ENCODE data around the gene CCN2.
A peak's percentile ranks its signal among the peaks of the same experiment; 100 is the strongest.
"Not testable (repeated sequence)": the region's sequence is repeated elsewhere in the genome, so short reads cannot be mapped to it uniquely, and the experiment has no call there.

The CCN2 gene

DNA sequence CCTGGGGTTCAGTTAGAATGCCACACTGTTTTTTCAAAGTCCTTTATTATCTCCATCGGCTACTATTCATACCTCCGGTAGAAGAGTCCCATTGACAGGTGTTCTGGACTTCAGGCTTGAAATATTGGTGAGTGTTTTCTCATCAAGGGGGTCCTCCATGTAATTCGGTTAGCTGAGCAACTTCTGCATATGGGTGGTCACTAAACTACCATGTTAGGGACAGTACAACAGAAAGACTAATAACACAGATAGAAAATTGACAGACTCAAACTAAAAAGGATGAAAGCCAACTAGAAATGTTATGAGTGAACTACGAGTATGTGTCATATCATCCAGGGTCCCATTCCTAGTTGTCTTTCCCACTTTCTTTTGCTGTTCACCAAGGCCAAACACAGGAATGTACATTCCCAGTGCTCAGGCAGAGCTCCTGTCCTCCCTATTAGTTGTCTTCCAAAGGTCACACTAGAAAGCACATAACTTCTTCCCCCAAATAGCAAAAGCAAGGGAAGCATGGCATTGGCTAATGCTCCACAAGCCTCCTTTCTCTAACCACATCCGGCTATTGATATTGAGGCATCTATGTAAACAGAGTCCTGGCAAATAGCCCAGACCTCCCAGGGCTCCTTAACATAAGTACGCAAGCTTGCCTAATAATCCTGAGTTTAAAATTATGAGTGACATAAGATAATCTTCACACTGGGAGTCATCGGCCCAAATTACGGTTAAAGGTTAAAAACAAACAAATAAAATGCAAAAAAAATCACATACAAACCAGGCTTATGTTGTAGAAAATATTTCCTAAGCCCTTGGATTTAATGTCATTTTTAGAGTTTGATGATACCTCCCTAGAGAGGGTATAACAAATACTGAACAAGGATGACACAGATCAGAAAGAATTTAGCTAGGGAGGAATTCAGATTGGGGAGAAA lies 13.2 kb downstream of the CCN2 start:
- DNase-seq, result no peak

DNA sequence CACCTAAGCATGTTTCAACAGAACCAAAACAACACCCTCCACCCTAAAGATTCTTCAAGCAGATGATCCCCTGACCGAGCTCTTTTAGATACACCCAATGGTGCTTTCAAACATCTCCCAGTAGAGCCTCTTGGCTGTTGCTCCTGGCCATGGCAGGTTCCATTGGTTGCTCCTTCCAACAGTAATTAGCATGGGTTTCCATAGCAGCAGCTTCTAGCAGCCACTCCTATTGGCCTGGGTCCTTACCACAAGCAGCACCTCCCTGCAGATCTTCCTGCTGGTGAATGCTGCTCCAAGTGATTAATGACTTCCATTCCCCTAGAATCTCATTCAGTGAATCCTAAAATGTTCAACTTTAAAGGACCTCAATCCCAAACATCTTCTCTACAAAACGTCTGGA lies 13.9 kb downstream of the CCN2 start:
- no peak for DNase-seq

DNA sequence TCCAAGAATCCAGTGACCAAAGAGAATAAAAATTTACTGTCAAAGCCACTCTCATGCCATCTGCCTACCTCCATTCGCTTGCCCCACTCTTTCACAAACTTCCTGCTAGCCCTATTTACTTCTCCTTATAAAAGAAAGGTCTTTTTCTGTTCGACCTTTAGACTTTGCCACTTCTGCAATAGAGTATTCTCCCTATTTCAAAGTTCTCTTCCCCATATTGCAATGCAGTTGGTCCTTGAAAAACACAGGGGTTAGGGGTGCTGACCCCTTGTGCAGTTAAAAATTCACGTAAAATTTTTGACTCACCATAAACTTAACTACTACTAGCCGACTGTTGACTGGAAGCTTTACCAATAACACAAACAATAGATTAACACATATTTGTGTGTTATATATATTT lies 15.0 kb downstream of the CCN2 start:
- DNase-seq, result no peak

- no peak for DNase-seq
These were observed 20.0 kb downstream of the CCN2 start for GRCh38 chr6:131931063-131931750.

DNA sequence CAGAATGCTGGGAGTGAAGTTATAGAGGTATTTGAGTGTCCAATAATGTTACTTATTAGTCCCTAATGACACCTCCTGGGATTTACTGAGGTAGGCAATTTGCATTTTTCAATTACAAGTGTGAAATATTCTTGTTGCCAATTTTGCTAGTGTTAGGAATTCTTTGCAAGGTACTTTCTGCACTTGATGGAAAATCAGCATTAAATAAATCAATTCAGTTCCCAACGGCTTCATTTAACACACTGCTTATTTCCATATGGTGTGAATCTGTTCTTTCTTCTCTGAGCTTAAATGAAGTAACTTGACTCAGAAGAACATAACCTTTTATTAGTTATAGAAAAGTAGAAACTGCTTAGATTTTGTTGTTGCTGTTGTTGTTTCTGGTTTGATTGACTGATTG lies 21.2 kb downstream of the CCN2 start:
- DNase-seq, result no peak

DNA sequence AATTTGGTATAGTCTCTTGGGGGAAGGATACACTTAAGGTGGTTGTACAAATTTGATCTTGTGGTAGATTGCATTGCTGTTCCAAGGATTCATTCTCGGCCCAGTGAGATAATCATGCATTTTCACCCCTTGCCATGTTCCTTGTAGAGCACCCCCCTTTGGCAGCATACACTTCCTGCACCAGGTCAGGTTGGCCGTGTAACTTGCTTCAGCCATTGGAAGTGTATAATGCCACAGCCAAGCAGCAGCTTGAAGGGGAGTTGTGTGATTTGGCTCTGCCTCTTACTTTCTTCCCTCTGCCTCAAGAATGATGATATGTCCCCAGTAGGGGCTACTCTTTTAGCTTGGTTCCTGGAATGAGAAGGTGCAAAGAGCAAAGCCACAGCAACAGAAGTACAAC lies 21.9 kb downstream of the CCN2 start:
- no peak for DNase-seq

DNA sequence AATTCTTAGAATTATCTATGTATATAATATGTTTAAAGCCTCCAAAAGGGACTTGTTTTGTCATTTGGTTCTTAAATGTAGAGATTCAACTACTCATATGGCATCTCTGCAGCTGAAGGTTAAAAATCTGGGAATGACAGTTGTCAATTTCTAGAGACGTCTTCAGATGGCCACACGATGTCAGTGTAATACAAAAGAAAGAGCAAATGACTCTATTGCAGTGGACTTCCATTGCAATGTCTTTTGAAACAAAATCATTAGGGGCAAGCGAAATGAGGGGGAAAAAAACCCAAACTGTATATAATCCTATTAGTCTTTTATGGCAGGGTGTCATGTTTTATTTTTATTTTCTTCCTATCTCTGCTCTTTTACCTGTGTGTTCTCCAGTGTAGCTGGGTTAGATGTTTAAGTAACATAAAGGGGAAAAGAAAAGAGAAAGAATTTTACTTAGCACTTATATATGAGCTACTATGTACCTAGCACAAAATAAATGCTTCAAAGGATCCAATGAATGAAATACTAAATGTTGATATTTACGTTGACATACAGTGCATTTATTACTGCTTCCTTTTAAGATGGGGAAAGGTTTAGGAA lies 26.2 kb downstream of the CCN2 start:
- no peak for DNase-seq

- DNase-seq, result peak; percentile 16
These were observed 27.8 kb downstream of the CCN2 start for GRCh38 chr6:131923356-131923755.

DNA sequence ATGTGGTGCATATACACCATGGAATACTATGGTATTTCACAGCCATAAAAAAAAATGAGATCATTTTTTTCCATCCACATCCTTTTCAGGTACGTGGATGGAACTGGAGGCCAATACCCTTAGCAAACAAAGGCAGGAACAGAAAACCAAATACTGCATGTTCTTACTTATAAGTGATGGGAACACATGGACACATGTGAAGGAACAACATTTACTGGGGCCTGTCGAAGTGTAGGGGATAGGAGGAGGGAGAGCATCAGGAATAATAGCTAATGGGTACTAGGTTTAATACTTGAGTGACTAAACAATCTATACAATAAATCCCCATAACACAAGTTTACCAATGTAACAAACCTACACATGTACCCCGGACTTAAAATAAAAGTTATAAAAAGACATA lies 30.5 kb downstream of the CCN2 start:
- no peak for DNase-seq

- no peak for DNase-seq
These were observed 32.4 kb downstream of the CCN2 start for GRCh38 chr6:131918650-131919355.

- DNase-seq, result no peak
These were observed 33.2 kb downstream of the CCN2 start for GRCh38 chr6:131917763-131918649.

- DNase-seq, result no peak
These were observed 33.9 kb downstream of the CCN2 start for GRCh38 chr6:131917318-131917717.

DNA sequence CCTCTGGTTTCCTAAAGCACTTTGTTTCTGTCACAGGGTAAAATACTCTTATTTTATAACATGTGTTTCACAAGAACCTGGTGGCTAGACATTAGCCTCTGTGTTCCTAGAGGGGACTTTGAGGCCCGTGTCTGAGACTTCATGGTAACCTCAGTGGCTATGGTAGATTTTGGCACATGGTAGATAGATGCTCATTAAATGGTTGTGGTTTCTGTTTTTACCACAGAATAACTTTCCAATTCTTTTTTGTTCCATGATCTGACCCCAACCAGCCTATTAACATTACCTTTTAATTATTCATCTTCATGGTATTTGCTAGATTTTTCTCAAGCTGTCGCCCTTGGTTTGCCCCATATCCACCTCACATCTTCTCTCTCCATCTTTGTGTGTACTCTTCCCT lies 34.3 kb downstream of the CCN2 start:
- no peak for DNase-seq

- DNase-seq, result not testable (repeated sequence)
These were observed 34.9 kb downstream of the CCN2 start for GRCh38 chr6:131916091-131916796.

DNA sequence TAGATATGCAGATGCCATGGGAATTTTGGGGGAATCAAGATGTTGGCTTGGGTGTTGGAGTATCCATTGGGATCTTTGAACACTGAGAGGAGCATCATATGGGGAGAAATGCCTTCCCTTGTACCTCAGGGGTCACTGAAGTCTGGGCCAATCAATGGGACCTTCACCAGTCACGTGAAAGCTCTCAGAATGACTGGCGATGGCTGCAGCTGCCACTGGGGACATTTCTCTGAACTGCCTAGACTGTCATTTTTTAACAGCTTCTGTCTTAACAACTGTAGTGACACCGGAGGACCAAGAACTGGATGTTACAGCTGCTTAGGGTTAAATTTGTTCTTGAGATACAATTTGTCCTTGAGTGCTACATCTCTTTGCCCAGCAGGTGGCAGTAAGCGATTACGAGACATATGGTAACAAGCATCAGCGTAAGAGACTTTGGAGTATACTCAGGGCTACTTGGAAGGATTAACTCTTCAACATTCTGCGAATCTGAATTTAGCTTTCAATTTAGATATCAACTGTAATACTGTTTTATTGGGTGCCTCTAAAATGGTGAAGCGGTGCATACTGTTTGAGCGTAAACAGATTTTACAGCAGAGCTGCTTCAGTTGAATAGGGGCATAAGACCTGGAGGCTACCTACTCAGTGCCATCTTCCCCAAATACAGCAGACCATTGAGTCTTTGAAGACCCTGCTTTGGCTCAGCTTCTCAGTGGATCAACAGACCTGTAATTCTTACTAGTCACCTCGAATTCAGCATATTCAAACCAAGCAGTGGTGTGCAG lies 36.0 kb downstream of the CCN2 start:
- DNase-seq, result peak; percentile 51

DNA sequence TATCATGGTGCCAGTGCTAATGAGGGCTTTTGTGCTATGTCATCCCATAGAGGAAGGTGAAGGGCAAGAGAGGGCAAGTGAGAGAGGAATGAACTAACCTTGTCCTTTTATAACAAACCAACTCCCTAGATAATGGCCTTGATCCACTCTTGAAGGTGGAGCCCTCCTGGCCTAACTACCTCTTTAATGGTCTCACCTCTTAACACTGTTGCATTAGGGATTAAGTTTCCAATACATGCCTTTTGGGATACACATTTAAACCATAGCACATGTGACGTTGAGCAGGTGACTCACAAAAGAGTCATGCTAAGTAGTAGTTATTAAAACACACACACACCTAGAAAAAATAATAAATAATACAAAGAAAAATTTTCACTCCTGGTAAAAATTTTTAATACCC lies 36.9 kb downstream of the CCN2 start:
- DNase-seq, result no peak

DNA sequence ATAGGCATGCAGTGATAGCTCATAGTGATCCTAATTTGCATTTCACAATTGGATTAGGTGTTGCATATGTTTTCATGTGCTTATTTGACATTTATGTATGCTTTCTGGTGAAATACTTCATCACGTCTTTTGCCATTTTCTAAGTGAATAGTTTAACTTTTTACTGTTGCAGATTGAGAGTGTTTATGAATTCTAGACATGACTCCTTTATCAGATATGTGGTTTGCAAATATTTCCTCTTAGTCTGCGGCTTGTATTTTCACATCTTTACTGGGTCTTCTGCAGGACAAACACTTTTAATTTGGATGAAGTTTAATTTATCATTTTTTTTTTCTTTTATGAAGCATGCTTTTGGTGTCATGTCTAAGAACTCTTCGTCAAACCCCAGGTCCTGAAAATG lies 39.2 kb downstream of the CCN2 start:
- no peak for DNase-seq

DNA sequence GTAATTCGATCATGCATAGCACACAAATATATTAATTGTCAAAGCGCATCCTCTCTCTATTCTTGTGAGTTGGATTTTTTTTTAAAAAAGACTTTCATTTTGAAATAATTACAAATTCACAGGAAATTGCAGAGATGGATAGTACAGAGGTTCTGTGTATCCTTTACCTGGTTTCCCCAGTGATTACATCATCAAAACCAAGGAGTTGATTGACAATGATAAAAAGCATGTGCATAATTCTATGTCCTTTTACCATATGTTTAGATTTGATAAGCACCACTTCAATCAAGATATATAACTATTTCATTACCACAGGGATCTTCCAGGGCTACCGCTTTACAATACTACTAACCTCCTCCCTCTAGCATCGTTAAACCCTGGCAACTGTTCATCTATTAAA lies 40.2 kb downstream of the CCN2 start:
- no peak for DNase-seq

DNA sequence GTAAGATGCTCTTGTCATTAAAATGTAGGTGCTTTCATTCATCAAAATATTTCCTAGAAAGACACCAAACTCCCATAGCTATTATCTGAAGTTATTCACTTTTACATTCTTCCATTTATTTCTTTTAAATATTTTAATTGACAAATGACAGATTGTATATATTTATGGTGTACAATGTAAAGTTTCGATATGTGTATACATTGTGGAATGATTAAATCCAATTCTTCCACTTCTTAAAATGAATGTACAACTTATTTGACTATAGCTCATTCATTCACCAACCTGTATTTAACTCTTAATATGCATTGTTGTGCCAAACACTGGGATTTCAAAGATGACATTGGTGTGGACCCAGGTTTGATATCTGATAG lies 41.0 kb downstream of the CCN2 start:
- DNase-seq, result no peak

DNA sequence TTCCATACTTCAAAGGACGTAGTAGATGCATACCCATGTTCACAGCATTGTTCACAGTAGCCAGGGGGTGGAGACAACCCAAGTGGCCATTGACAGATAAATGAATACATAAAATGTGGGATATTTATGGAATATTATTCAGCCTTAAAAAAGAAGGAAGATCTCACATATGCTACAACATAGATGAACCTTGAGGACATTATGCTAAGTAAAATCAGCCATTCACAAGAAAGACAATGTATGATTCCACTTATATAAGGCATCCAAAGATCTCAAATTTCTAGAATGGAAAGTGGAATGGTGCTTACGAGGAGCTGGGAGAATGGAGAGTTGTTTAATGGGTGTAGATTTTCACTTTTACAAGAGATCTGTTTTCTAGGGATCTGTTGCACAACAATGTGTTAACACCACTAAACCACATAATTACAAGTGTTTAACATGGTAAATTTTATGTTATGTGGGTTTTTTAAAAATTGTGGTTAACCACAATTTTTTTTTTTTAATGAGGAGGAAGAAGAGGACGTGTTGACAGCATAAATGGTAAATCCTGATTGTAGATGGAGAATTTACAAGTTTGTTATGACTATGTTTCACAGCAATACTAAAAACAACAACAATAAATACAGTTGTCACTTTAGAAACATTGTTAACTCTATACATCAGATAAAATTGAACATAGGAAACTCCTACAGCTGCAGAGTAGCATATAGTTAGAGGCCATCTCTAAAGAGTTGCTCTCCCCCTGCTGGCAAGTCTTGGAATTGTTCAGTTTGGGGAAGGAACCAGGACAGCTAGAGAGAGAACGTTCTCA lies 41.6 kb downstream of the CCN2 start:
- peak; percentile 45 for DNase-seq
